ENCODE measurements around the gene FMNL1.

GRCh38 chr17:45197555-45198334 lies 23.9 kb upstream of the FMNL1 start:
- TF ChIP-seq CTCF (IDR thresholded peaks at IDR 0.05), result peak; percentile 99 to 100 (median 99)
- peak; percentile 53 to 61 for TF ChIP-seq POLR2AphosphoS5 (IDR thresholded peaks at IDR 0.05)
- TF ChIP-seq EP300 (IDR thresholded peaks at IDR 0.05), result no peak

Measured in upper lobe of left lung (tissue), 4 donors.